GM03348 (cell line): ENCODE data around the gene CDK6.
"Not testable (repeated sequence)": the region's sequence is repeated elsewhere in the genome, so short reads cannot be mapped to it uniquely, and the experiment has no call there.

Experiments used
- DNase-seq: peaks from one replicate; pipeline ENCODE4 v3.0.0; 2012; ENCODE audit warnings: low spot score

CDK6 gene

GRCh38 chr7:92761391-92762097 lies 74.8 kb downstream of the CDK6 start:
- no peak for DNase-seq

- DNase-seq, result no peak
Measured at GRCh38 chr7:92758796-92759431, 77.5 kb downstream of the CDK6 start.

GRCh38 chr7:92757311-92757910 lies 79.0 kb downstream of the CDK6 start:
- not testable (repeated sequence) for DNase-seq

GRCh38 chr7:92755680-92756079 lies 80.7 kb downstream of the CDK6 start:
- DNase-seq, result no peak

GRCh38 chr7:92754919-92755581 lies 81.3 kb downstream of the CDK6 start:
- DNase-seq, result no peak

- DNase-seq, result no peak
Measured at GRCh38 chr7:92753614-92754013, 82.8 kb downstream of the CDK6 start.

- peak; percentile 60 for DNase-seq
Measured at GRCh38 chr7:92751902-92752901, 84.2 kb downstream of the CDK6 start.

- no peak for DNase-seq
Measured at GRCh38 chr7:92750946-92751345, 85.4 kb downstream of the CDK6 start.

- no peak for DNase-seq
Measured at GRCh38 chr7:92750447-92750839, 85.9 kb downstream of the CDK6 start.

- no peak for DNase-seq
Measured at GRCh38 chr7:92749832-92750446, 86.4 kb downstream of the CDK6 start.

- no peak for DNase-seq
Measured at GRCh38 chr7:92749327-92749755, 87.0 kb downstream of the CDK6 start.

- no peak for DNase-seq
Measured at GRCh38 chr7:92748495-92748894, 87.9 kb downstream of the CDK6 start.

GRCh38 chr7:92747041-92747835 lies 89.1 kb downstream of the CDK6 start:
- DNase-seq, result no peak

- no peak for DNase-seq
Measured at GRCh38 chr7:92745241-92745640, 91.1 kb downstream of the CDK6 start.

- DNase-seq, result not testable (repeated sequence)
Measured at GRCh38 chr7:92744180-92744579, 92.2 kb downstream of the CDK6 start.

- no peak for DNase-seq
Measured at GRCh38 chr7:92742186-92742585, 94.2 kb downstream of the CDK6 start.

- peak; percentile 67 for DNase-seq
Measured at GRCh38 chr7:92740700-92741126, 95.7 kb downstream of the CDK6 start.

- DNase-seq, result no peak
Measured at GRCh38 chr7:92740134-92740533, 96.2 kb downstream of the CDK6 start.

- DNase-seq, result no peak
Measured at GRCh38 chr7:92739091-92739490, 97.3 kb downstream of the CDK6 start.

- DNase-seq, result no peak
Measured at GRCh38 chr7:92737706-92738105, 98.7 kb downstream of the CDK6 start.
